GM12874 (cell line): ENCODE results near the gene ATXN10.

Source experiments
- CTCF ChIP-seq: IDR thresholded peaks from 2 replicates; pipeline ENCODE4 v1.5.1; 2011; ENCODE audit warnings: low read depth, mild to moderate bottlenecking, control low read depth, low read length, moderate library complexity; ENCODE audit not compliant: insufficient read depth

ATXN10 gene

GRCh38 chr22:45860201-45860600 is 188.6 kb downstream of the ATXN10 start:
- TF ChIP-seq CTCF, result no peak

GRCh38 chr22:45861259-45861658 is 189.6 kb downstream of the ATXN10 start:
- TF ChIP-seq CTCF, result no peak

GRCh38 chr22:45863981-45864751 is 192.5 kb downstream of the ATXN10 start:
- peak; percentile 95 for TF ChIP-seq CTCF

GRCh38 chr22:45864959-45865476 is 193.4 kb downstream of the ATXN10 start:
- no peak for TF ChIP-seq CTCF

- TF ChIP-seq CTCF, result no peak
Observed at GRCh38 chr22:45865561-45866125, 194.0 kb downstream of the ATXN10 start.

- TF ChIP-seq CTCF, result no peak
Observed at GRCh38 chr22:45866126-45866645, 194.6 kb downstream of the ATXN10 start.

GRCh38 chr22:45866646-45867117 is 195.0 kb downstream of the ATXN10 start:
- TF ChIP-seq CTCF, result no peak
